ENCODE measurements around the gene RIBC2. TPM values are rescaled to one million over a fixed set of nuclear protein-coding genes. Genes with fewer than 3 reads are reported as not detected.

Gene RIBC2
- total and polyA plus RNA-seq, 4 donors, result 0.25 to 1.5 TPM; not detected in 2

DNA sequence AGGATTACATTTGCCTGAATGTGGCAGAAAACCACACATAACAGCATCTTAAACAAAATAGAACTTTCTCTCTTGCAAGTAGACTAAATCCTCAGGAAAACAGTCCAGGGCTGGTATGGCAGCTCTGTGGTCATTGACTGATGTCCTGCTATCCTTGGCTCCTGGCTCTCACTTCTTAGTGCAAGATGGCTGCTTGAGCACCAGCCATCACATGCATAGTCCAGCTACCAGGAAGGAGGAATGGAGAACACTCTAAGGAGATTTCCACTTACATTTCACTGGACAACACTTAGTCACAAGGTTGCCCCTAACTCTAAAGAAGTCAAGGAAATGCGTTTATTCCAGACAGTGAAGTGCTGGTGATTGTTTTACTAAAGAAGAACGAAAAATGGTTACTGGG is 13.6 kb downstream of the RIBC2 start:
- Histone ChIP-seq H3K36me3 (ENCODE audit: control insufficient read depth in 4 of 4, insufficient read depth in 3 of 4, low read depth in 1 of 4, low read length in 3 of 4) (no peaks in the 10 kb centered on the region), H3K27me3 (ENCODE audit: control insufficient read depth in 4 of 4, insufficient read depth in 4 of 4, low read length in 3 of 4) (no peaks in the 10 kb centered on the region), H3K4me1 (ENCODE audit: control insufficient read depth in 4 of 4, insufficient read depth in 4 of 4, low read length in 3 of 4) (no peaks in the 10 kb centered on the region), H3K9me3 (ENCODE audit: control insufficient read depth in 4 of 4, low read length in 3 of 4) (no peaks in the 10 kb centered on the region), H3K4me3 (ENCODE audit: low read depth in 1 of 3, low read length in 3 of 3) (no peak overlapping the region), H3K27ac (ENCODE audit: low read depth in 1 of 2, low read length in 2 of 2) (no peak overlapping the region), H3K9ac (ENCODE audit: low read depth in 1 of 2, low read length in 2 of 2) (no peak overlapping the region)
- no peak for TF ChIP-seq FOXA2 (IDR thresholded peaks at IDR 0.05)
- no peak for TF ChIP-seq RXRA (IDR thresholded peaks at IDR 0.05)
- TF ChIP-seq HNF4A (conservative IDR thresholded peaks at IDR 0.05), result no peak
- TF ChIP-seq SP1 (IDR thresholded peaks at IDR 0.05), result no peak
- TF ChIP-seq FOXA1 (IDR thresholded peaks at IDR 0.05), result no peak
- TF ChIP-seq NR2F2 (IDR thresholded peaks at IDR 0.05), result no peak
- no peak for TF ChIP-seq EGR1 (IDR thresholded peaks at IDR 0.05; ENCODE audit: low read depth in 2 of 2)
- TF ChIP-seq, protein P1, sequence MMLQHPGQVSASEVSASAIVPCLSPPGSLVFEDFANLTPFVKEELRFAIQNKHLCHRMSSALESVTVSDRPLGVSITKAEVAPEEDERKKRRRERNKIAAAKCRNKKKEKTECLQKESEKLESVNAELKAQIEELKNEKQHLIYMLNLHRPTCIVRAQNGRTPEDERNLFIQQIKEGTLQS (IDR thresholded peaks at IDR 0.05), result no peak
- TF ChIP-seq, protein P2, sequence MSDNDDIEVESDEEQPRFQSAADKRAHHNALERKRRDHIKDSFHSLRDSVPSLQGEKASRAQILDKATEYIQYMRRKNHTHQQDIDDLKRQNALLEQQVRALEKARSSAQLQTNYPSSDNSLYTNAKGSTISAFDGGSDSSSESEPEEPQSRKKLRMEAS (IDR thresholded peaks at IDR 0.05), result no peak
- TF ChIP-seq, protein P3, sequence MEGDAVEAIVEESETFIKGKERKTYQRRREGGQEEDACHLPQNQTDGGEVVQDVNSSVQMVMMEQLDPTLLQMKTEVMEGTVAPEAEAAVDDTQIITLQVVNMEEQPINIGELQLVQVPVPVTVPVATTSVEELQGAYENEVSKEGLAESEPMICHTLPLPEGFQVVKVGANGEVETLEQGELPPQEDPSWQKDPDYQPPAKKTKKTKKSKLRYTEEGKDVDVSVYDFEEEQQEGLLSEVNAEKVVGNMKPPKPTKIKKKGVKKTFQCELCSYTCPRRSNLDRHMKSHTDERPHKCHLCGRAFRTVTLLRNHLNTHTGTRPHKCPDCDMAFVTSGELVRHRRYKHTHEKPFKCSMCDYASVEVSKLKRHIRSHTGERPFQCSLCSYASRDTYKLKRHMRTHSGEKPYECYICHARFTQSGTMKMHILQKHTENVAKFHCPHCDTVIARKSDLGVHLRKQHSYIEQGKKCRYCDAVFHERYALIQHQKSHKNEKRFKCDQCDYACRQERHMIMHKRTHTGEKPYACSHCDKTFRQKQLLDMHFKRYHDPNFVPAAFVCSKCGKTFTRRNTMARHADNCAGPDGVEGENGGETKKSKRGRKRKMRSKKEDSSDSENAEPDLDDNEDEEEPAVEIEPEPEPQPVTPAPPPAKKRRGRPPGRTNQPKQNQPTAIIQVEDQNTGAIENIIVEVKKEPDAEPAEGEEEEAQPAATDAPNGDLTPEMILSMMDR (IDR thresholded peaks at IDR 0.05; ENCODE audit: low read depth, low read length, missing input control), result no peak
- no peak for TF ChIP-seq HNF4G (IDR thresholded peaks at IDR 0.05)
- WGBS, result 99% methylated on average over 2 of the region's 2 CpGs
- DNase-seq (ENCODE audit: low spot score), result no peak

DNA sequence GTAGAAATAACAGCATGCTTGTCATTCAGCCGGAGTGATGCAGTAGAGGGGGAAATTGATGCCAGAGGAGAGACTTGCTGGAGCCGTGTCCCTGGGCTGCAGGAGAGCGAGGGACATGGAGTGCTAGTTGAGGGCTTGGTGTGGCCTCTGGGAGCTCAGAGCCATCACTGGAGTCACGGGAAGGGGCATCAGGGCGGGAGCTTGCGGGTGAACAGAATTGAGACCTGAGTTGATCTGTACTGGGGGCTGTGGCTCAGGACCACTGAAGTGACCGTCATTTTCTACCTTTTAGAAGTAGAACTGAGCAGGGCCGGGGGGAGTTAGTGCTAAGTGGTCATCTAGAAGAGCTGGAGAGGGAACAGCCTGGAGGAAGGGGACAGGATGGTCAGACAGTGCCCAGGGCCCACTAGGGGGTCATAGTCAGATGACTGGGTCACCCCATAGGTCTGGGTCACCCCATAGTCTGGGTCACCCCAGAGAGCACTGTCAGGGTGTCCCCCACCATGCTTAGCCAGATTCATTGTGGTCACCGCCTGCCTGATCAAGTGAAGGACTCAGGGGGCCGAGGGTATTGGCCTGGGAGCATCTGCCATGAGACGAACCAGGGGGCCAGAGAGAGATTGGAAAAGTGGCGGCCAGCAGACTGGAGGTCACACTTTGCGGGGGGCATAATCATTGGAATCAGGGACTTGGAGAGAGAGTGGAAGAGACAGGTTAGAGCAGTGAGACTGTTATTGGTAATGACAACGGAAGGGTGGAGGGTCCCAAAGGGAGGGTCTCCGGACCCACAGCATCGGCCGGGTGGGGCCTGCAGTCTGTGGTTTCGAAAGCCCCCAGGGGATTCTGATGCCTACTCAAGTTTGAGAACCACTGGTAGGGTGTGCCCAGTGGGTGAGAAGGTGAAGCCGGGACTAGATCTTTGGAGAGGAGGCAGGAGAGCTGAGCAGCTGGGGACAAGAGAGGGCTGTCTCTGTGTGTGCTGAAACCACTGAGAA is 15.2 kb downstream of the RIBC2 start:
- Histone ChIP-seq H3K9ac (ENCODE audit: low read depth in 1 of 2, low read length in 2 of 2) (no peak overlapping the region), H3K27me3 (ENCODE audit: control insufficient read depth in 4 of 4, insufficient read depth in 4 of 4, low read length in 3 of 4) (no peaks in the 10 kb centered on the region), H3K27ac (ENCODE audit: low read depth in 1 of 2, low read length in 2 of 2) (no peak overlapping the region), H3K4me1 (ENCODE audit: control insufficient read depth in 4 of 4, insufficient read depth in 4 of 4, low read length in 3 of 4) (no peaks in the 10 kb centered on the region), H3K9me3 (ENCODE audit: control insufficient read depth in 4 of 4, low read length in 3 of 4) (no peaks in the 10 kb centered on the region), H3K36me3 (ENCODE audit: control insufficient read depth in 4 of 4, insufficient read depth in 3 of 4, low read depth in 1 of 4, low read length in 3 of 4) (no peaks in the 10 kb centered on the region), H3K4me3 (ENCODE audit: low read depth in 1 of 3, low read length in 3 of 3) (no peak overlapping the region)
- DNase-seq (ENCODE audit: low spot score), result no peak
- no peak for TF ChIP-seq HNF4A (conservative IDR thresholded peaks at IDR 0.05)
- TF ChIP-seq RXRA (IDR thresholded peaks at IDR 0.05), result no peak
- TF ChIP-seq JUND (IDR thresholded peaks at IDR 0.05), result no peak
- TF ChIP-seq TAF1 (conservative IDR thresholded peaks at IDR 0.05), result no peak
- WGBS, result 94% methylated on average over 19 of the region's 19 CpGs

DNA sequence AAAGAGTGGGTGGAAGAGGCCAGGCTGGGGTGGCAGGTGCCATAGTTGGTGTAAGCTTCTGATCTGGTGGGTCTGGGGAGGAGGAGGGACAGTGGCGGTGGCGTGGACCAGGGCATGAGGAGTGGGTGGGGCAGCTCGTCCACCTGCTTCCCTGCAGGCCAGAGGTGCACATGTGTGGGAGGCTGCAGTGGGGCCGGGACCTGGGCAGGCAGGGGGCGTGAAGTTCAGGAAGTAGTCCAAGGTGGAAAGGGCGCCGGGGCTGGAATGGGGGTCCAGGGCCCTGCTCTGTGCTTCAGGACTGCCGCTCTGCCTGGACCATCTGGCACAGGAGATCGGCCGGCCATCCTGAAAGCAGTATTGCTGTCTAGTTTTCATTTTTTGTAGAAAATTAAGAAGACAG is 15.9 kb downstream of the RIBC2 start:
- no peaks in the 10 kb centered on the region for H3K9me3 ChIP-seq (ENCODE audit: control insufficient read depth in 4 of 4, low read length in 3 of 4)
- no peaks in the 10 kb centered on the region for H3K36me3 ChIP-seq (ENCODE audit: control insufficient read depth in 4 of 4, insufficient read depth in 3 of 4, low read depth in 1 of 4, low read length in 3 of 4)
- no peak overlapping the region for H3K27ac ChIP-seq (ENCODE audit: low read depth in 1 of 2, low read length in 2 of 2)
- no peak overlapping the region for H3K9ac ChIP-seq (ENCODE audit: low read depth in 1 of 2, low read length in 2 of 2)
- H3K4me3 ChIP-seq (ENCODE audit: low read depth in 1 of 3, low read length in 3 of 3), result no peak overlapping the region
- no peak for DNase-seq (ENCODE audit: low spot score)
- WGBS, result 91% methylated on average over 10 of the region's 10 CpGs
- no peaks in the 10 kb centered on the region for H3K27me3 ChIP-seq (ENCODE audit: control insufficient read depth in 4 of 4, insufficient read depth in 4 of 4, low read length in 3 of 4)
- no peaks in the 10 kb centered on the region for H3K4me1 ChIP-seq (ENCODE audit: control insufficient read depth in 4 of 4, insufficient read depth in 4 of 4, low read length in 3 of 4)
- TF ChIP-seq, protein P3 (IDR thresholded peaks at IDR 0.05; ENCODE audit: low read depth, low read length, missing input control), result no peak
- TF ChIP-seq HNF4A (conservative IDR thresholded peaks at IDR 0.05) (no peak), RXRA (IDR thresholded peaks at IDR 0.05) (no peak), HNF4G (IDR thresholded peaks at IDR 0.05) (no peak), SP1 (IDR thresholded peaks at IDR 0.05) (no peak), RAD21 (IDR thresholded peaks at IDR 0.05) (no peak), GABPA (IDR thresholded peaks at IDR 0.05 in 1 of 2, conservative IDR thresholded peaks at IDR 0.05 in 1 of 2) (no peak), NR2F2 (IDR thresholded peaks at IDR 0.05) (no peak), FOXA2 (IDR thresholded peaks at IDR 0.05) (no peak)
- TF ChIP-seq, protein P1 (IDR thresholded peaks at IDR 0.05), result no peak
- TF ChIP-seq, protein P4, sequence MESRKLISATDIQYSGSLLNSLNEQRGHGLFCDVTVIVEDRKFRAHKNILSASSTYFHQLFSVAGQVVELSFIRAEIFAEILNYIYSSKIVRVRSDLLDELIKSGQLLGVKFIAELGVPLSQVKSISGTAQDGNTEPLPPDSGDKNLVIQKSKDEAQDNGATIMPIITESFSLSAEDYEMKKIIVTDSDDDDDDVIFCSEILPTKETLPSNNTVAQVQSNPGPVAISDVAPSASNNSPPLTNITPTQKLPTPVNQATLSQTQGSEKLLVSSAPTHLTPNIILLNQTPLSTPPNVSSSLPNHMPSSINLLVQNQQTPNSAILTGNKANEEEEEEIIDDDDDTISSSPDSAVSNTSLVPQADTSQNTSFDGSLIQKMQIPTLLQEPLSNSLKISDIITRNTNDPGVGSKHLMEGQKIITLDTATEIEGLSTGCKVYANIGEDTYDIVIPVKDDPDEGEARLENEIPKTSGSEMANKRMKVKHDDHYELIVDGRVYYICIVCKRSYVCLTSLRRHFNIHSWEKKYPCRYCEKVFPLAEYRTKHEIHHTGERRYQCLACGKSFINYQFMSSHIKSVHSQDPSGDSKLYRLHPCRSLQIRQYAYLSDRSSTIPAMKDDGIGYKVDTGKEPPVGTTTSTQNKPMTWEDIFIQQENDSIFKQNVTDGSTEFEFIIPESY (IDR thresholded peaks at IDR 0.05), result no peak
